Measurements from ENCODE around the gene CAMSAP1.

CAMSAP1 gene

DNA sequence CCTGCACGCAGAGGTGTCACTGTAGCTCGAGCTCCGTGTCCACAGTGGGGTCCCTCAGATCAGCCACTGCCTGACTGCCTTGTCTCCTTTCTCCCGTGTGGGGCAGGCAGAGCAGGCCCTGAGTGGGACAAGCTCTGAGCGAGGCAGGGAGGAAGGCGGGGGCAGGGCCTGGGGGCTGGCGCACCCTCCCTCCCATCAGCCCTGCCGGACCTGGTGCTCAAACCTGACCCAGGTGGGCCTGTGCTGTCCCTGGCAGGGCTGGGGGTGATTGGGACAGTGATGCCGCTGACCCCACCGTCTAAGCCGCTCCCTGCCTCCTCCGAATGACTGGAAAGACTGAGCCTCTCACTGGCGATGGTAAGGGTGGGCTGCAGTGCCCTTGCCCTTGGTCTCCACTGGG is 144.4 kb downstream of the CAMSAP1 start:
- DNase-seq (ENCODE audit: low read depth in 1 of 2, low spot score in 1 of 2) = no peak

DNA sequence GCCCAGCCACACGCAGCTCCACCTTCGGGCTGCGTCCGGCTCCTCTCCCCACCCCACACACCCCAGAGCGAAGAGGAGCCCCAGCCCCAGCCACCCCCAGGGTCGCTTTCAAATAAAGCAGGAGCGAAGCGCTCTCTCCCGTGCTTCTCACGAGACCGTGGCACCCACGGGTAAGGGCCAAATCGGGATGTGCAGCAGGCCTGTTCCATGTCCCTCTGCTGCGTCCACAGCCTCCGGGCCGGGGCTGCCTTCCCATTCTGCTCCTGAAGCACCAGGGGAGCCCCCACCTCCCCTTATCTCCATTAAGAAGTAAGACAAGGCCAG is 145.5 kb downstream of the CAMSAP1 start:
- no peak for DNase-seq (ENCODE audit: low read depth in 1 of 2, low spot score in 1 of 2)

DNA sequence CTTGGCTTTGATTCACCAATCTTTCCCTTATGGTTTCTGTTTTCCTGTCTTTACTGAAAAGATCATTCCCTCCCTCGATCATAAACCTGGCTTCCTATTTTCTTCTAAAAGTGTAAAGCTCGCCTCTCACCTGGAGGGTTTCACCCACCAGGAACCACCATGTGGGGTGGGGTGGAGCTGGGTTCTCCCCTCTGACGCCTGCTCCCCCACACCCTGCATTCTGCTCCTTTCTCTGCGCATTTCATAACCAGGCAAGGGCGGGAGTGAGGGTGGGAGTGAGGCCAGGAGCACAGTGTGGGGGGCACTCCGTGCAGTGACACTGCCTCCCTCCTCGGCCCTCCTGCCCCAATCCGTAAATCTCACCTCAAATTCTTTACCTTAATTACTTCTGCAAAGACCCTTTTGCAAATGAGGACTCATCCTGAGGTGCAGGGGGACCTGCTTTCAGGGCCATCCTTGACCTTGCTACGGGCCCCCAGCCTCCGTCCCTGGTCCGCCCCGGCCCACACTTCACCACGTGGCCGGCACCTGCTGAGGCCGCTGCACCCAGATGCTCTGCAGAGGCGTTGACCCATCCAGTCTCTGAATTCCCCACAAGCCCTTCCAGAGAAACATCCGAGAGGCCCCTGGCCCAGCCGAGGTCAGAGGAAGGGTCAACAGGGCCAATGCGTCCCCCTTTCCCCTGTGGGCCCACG is 146.0 kb downstream of the CAMSAP1 start:
- DNase-seq (ENCODE audit: low read depth in 1 of 2, low spot score in 1 of 2) = no peak

DNA sequence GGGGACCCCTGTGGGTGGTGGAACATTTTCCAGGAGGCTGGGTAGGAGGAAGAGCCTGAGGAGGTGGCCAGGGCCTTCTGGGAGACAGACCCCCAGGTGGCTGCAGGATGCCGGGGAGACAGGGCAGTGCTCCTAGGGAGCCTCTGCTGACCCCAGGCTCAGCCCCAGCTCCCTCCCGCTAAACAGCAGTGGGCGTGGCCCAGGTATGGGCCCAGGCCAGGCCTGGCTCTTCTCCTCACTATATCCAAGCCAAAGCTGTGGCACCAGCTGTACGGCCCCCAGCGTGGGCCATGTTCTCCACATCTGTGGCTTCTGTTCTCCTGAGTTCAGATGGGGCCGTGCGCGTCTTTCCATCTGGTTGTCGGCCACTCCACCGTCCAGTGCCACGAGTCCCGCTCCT is 146.9 kb downstream of the CAMSAP1 start:
- DNase-seq (ENCODE audit: low read depth in 1 of 2, low spot score in 1 of 2) = no peak

DNA sequence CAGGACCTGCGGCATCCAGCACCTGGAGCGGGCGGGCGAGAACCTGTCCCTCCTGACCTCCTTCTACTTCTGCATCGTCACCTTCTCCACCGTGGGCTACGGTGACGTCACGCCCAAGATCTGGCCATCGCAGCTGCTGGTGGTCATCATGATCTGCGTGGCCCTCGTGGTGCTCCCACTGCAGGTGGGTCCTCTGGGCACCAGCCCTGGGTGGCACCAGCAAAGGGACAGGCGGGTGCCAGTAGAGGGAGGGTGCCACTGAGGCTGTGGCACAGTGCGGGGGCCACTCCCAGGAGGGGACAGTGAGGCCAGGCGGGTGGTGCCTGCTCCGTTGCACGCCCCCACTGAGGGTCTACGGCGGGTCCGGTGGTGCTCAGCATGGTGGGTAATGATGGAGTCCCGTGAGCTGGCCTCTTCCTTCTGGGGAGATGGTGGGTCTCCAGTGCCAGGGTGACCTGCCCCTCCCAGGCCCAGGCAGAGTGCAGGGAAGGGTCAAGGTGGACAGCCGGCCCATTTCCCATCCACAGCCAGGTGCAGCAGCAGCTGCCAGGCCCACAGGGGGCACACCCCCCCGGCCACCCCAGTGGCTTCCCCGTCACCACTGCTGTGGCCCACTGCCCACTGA is 147.6 kb downstream of the CAMSAP1 start:
- no peak for DNase-seq (ENCODE audit: low read depth in 1 of 2, low spot score in 1 of 2)

- no peak for DNase-seq (ENCODE audit: low read depth in 1 of 2, low spot score in 1 of 2)
Measured at GRCh38 chr9:135758870-135759269, 148.5 kb downstream of the CAMSAP1 start.

Measured in activated CD4-positive, alpha-beta T cell treated with anti-CD3 and anti-CD28 coated beads, Interleukin-2, amount 50 U/mL, for 24 hours (primary cell).